ENCODE results near the gene RNF225.
"Not testable (repeated sequence)": the region's sequence is repeated elsewhere in the genome, so short reads cannot be mapped to it uniquely, and the experiment has no call there.

RNF225 gene

DNA sequence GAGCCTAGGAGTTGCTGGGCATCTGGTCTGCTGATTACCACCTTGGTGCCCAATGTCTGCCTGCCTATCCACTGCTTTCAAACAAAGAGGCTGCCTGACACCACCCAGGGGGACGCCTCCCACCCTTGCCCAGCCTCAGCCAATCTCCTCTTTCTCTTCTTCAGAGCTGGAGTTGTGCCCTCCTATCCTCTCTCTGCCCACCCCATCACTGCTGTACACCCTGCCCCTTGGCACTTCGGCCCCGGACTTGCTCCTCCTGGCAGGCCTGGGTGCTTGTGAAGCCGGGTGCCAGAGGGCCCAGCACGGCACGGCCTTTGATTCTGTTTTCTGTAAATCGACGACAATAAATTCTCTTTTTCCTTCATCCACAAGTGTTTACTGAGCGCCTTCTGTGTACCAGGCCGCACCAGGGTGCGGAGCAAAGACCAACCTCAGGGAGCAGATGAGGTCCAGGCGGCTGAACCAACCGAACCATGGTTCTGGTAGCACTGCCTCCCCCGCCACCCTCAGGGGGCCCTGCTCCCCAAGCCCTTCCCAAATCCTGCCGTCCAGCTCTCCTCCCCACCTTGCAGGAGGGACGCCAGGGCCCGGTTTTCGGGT, 5.0 kb downstream of the RNF225 start (continued):
- TF ChIP-seq, protein P1, sequence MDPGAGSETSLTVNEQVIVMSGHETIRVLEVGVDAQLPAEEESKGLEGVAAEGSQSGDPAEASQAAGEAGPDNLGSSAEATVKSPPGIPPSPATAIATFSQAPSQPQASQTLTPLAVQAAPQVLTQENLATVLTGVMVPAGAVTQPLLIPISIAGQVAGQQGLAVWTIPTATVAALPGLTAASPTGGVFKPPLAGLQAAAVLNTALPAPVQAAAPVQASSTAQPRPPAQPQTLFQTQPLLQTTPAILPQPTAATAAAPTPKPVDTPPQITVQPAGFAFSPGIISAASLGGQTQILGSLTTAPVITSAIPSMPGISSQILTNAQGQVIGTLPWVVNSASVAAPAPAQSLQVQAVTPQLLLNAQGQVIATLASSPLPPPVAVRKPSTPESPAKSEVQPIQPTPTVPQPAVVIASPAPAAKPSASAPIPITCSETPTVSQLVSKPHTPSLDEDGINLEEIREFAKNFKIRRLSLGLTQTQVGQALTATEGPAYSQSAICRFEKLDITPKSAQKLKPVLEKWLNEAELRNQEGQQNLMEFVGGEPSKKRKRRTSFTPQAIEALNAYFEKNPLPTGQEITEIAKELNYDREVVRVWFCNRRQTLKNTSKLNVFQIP (CRISPR knock-in tag; IDR thresholded peaks at IDR 0.05; ENCODE audit: borderline replicate concordance, low read depth): no peak

DNA sequence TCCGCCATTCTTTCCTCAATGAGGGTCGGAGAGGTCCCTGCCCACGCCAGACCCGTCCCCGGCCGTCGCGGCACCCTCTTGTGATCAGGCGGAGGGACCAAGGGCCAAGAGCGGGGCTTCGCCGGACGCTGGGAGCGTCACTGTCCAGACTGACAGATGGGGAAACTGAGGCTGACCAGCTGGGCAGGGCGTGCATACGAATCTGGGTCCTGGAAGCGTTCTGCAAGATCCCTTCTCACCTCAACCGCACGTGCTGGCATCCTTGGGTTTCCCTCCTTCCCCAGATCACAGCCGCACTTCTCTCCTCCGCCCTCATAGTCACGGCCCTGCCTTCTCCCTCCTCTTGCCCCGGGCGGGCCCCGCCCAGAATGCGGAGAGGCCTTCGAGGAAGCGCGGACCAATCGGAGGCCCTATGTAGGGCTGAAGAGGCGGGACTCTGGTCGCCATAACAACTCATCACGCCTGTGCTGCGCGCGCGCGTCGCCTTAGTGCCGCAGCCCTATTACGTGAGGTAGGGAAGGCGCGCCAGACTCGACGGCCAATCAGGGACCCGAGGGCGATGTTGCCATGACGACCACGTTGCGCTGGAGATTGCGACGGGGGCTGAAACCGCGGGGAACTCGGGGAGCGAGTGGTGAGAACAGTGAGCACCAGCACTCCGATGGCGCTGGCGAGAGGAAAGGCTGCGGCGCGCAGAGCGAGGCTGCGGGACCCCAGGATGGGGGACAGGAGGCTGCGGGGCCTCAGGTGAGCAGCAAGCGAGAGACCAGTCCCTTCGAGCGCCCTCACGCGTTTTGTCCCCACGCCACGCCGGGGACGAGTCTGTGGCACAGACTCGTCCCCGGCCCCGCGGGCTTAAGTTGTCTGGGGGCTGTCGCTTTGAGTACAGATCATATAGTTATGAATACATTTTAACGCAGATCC, 5.7 kb downstream of the RNF225 start:
- peak; percentile 96 for ATAC-seq
- TF ChIP-seq BACH2 (CRISPR knock-in tag; IDR thresholded peaks at IDR 0.05; ENCODE audit: borderline replicate concordance): no peak
- no peak for TF ChIP-seq GLIS3 (CRISPR knock-in tag; IDR thresholded peaks at IDR 0.05)
- no peak for TF ChIP-seq ARNTL (CRISPR knock-in tag; IDR thresholded peaks at IDR 0.05; ENCODE audit: borderline replicate concordance, low read depth)
- TF ChIP-seq, protein P2, sequence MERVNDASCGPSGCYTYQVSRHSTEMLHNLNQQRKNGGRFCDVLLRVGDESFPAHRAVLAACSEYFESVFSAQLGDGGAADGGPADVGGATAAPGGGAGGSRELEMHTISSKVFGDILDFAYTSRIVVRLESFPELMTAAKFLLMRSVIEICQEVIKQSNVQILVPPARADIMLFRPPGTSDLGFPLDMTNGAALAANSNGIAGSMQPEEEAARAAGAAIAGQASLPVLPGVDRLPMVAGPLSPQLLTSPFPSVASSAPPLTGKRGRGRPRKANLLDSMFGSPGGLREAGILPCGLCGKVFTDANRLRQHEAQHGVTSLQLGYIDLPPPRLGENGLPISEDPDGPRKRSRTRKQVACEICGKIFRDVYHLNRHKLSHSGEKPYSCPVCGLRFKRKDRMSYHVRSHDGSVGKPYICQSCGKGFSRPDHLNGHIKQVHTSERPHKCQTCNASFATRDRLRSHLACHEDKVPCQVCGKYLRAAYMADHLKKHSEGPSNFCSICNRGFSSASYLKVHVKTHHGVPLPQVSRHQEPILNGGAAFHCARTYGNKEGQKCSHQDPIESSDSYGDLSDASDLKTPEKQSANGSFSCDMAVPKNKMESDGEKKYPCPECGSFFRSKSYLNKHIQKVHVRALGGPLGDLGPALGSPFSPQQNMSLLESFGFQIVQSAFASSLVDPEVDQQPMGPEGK (CRISPR knock-in tag; IDR thresholded peaks at IDR 0.05; ENCODE audit: borderline replicate concordance): no peak
- TF ChIP-seq ZNF565 (CRISPR knock-in tag; conservative IDR thresholded peaks at IDR 0.05; ENCODE audit: low read depth): no peak
- TF ChIP-seq TCF4 (CRISPR knock-in tag; IDR thresholded peaks at IDR 0.05; ENCODE audit: borderline replicate concordance): no peak
- no peak for TF ChIP-seq ZFP3 (CRISPR knock-in tag; IDR thresholded peaks at IDR 0.05)
- TF ChIP-seq ESRRG (CRISPR knock-in tag; IDR thresholded peaks at IDR 0.05): no peak
- TF ChIP-seq OSR1 (CRISPR knock-in tag; IDR thresholded peaks at IDR 0.05): no peak
- TF ChIP-seq SNAI2 (CRISPR knock-in tag; IDR thresholded peaks at IDR 0.05): no peak
- TF ChIP-seq, protein P1 (CRISPR knock-in tag; IDR thresholded peaks at IDR 0.05; ENCODE audit: borderline replicate concordance, low read depth): no peak
- no peak for TF ChIP-seq ZC3H10 (CRISPR knock-in tag; IDR thresholded peaks at IDR 0.05)
- TF ChIP-seq ISL1 (CRISPR knock-in tag; IDR thresholded peaks at IDR 0.05): no peak

DNA sequence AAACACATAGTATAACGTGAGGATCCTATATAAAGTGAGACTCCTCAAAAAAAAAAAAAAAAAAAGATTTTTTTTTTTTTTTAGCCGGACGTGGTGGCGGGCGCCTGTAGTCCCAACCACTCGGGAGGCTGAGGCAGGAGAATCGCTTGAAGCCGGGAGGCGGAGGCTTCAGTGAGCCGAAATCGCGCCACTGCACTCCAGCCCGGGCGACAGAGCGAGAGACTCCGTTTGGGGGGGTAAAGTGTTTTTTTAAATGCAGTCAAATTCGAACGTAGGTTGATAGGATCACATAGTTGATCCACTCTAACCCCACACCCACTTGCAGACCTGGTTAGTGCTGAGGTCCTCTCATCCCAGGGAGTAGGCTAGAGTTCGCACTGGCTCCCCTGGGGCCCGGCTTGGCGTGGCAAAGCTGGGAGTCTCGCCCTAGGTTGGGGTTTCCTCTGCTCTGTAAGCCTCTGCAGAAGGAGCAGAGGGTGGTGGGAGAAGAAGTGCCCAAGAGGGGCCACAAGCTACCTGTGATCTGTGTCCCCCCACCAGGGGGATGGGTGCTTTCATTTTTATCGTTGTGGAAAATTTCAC, 6.5 kb downstream of the RNF225 start:
- ATAC-seq: no peak
- TF ChIP-seq PPARA (CRISPR knock-in tag; IDR thresholded peaks at IDR 0.05; ENCODE audit: borderline replicate concordance) (no peak), ARNTL (CRISPR knock-in tag; IDR thresholded peaks at IDR 0.05; ENCODE audit: borderline replicate concordance, low read depth) (no peak), BACH2 (CRISPR knock-in tag; IDR thresholded peaks at IDR 0.05; ENCODE audit: borderline replicate concordance) (no peak), TOX (CRISPR knock-in tag; IDR thresholded peaks at IDR 0.05; ENCODE audit: borderline replicate concordance) (no peak), ZNF70 (CRISPR knock-in tag; IDR thresholded peaks at IDR 0.05) (no peak), ZFP30 (CRISPR knock-in tag; IDR thresholded peaks at IDR 0.05) (no peak), SNAI2 (CRISPR knock-in tag; IDR thresholded peaks at IDR 0.05) (no peak)
- TF ChIP-seq, protein P2 (CRISPR knock-in tag; IDR thresholded peaks at IDR 0.05; ENCODE audit: borderline replicate concordance): no peak

DNA sequence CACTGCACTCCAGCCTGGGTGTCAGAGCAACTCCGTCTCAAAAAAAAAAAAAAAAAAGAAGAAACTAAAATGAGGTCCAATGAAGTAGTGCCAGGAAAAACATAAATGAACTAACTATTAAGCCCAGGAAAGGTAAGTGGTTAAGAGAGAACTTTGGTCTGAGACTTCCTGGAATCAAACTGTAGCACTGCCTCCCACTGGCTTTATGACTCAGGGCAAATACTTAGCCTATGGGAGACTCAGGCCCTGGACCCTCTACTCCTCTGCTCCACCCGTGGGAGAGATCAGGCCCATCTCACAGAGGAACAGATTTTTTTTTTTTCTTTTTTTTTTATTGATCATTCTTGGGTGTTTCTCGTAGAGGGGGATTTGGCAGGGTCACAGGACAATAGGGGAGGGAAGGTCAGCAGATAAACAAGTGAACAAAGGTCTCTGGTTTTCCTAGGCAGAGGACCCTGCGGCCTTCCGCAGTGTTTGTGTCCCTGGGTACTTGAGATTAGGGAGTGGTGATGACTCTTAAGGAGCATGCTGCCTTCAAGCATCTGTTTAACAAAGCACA, 8.5 kb downstream of the RNF225 start:
- ATAC-seq: not testable (repeated sequence)
